ENCODE measurements around the gene UBE2V1.
"Not testable (repeated sequence)": the region's sequence is repeated elsewhere in the genome, so short reads cannot be mapped to it uniquely, and the experiment has no call there.

Gene UBE2V1

DNA sequence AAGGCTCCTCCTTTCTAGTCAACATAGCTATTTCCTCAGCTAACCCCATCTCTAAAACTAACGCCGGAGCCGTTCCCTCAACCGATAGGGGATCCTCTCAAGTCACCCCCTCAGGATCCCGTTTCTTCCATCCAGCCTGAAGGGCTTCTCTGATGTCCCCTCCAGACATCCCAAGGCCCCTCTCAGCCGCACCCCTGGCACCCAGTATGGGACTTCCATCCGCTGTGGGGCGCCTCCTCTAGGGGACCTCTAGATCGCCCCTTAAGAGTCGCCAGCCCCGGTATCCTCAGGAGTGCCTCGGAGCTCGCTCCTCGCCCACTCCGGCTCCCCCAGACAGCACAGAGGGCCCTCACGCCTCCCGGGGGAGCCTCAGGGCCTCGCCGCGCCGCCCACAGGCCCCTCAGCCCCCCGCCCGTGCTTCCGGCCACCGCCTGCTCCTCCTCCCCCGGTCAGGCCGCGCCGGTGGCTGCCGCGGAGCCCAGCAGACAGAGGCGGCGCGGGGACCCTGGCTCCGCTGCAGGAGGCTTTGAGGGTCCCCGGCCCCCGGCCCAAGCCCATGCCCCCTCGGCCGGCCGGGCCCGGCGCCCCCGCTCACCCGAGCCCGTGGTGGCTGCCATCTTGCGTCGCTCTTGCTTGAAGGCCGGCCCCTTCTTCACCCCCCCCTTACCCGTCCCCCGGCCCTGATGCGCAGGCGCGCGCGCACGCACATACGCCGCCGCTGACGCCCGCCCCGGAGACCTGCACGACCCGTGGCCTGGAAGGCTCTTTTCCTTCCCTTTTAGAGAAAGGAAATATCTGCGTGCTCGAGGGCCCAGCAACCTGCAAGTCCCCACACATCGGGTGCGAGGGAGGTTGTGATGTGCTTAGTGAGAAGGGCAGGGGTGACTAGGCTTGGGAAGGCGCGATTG is at the start of gene UBE2V1:
UBE2V1 (minus strand) TSS at position 639 of the 908 bp plus-strand sequence; CDS start at position 617, 22 bp downstream.
- Histone ChIP-seq H3K4me3 (ENCODE audit: low read length) (peak within 1 kb of the TSS; percentile 93), H3K4me1 (ENCODE audit: low read length) (peaks cover 41% of the 10 kb centered on the region), H3K9ac (ENCODE audit: low read length) (peak within 1 kb of the TSS; percentile 89), H3K27me3 (replicated peaks; ENCODE audit: insufficient read depth, low read length) (no peaks in the 10 kb centered on the region), H3K4me2 (ENCODE audit: low read depth, low read length) (peak within 1 kb of the TSS; percentile 96), H3K36me3 (replicated peaks; ENCODE audit: insufficient read depth, low read length) (no peaks in the 10 kb centered on the region), H3K27ac (ENCODE audit: low read length) (peak within 1 kb of the TSS; percentile 82), H3K79me2 (ENCODE audit: low read length) (peaks cover 75% of the 10 kb centered on the region), H3K9me2 (replicated peaks; ENCODE audit: insufficient read depth, low read length) (no peaks in the 10 kb centered on the region), H3F3A (ENCODE audit: insufficient read depth, low read length) (peaks cover 37% of the 10 kb centered on the region), H4K20me1 (ENCODE audit: insufficient read depth, low read length) (peaks cover 19% of the 10 kb centered on the region), H2AFZ (ENCODE audit: low read length) (peak within 1 kb of the TSS; percentile 80), H3K9me3 (replicated peaks; ENCODE audit: insufficient read depth, low read length) (no peaks in the 10 kb centered on the region)
- peak; percentile 89 for DNase-seq
- no peak for TF ChIP-seq EZH2 (optimal IDR thresholded peaks at IDR 0.05; ENCODE audit: low read depth, low read length)
- TF ChIP-seq, protein P1, sequence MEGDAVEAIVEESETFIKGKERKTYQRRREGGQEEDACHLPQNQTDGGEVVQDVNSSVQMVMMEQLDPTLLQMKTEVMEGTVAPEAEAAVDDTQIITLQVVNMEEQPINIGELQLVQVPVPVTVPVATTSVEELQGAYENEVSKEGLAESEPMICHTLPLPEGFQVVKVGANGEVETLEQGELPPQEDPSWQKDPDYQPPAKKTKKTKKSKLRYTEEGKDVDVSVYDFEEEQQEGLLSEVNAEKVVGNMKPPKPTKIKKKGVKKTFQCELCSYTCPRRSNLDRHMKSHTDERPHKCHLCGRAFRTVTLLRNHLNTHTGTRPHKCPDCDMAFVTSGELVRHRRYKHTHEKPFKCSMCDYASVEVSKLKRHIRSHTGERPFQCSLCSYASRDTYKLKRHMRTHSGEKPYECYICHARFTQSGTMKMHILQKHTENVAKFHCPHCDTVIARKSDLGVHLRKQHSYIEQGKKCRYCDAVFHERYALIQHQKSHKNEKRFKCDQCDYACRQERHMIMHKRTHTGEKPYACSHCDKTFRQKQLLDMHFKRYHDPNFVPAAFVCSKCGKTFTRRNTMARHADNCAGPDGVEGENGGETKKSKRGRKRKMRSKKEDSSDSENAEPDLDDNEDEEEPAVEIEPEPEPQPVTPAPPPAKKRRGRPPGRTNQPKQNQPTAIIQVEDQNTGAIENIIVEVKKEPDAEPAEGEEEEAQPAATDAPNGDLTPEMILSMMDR (IDR thresholded peaks at IDR 0.05; ENCODE audit: low read length) = peak; percentile 53
- TF ChIP-seq EZH2phosphoT487 (IDR thresholded peaks at IDR 0.05; ENCODE audit: low read length) = no peak

DNA sequence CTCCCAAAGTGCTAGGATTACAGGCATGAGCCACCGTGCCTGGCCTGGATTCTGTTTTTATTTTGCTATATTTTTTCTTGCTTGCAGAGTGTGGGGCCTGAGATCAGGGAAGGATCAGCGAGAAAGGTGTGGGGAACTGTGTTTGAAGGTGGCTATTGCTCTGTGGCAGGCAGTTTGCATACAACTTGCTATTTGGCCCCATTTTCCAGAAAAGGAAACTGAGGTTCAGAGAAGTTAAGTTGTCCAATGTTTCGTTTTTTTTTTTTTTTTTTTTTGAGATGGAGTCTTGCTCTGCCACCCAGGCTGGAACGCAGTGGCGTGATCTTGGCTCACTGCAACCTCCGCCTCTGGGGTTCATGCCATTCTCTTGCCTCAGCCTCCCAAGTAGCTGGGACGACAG is 48.5 kb upstream of the UBE2V1 start:
- not testable (repeated sequence) for H3K4me2 ChIP-seq (ENCODE audit: low read depth, low read length); H3K9me2 ChIP-seq (replicated peaks; ENCODE audit: insufficient read depth, low read length); H3K27ac ChIP-seq (ENCODE audit: low read length); DNase-seq; H3K9me3 ChIP-seq (replicated peaks; ENCODE audit: insufficient read depth, low read length); H3K4me3 ChIP-seq (ENCODE audit: low read length); H3K36me3 ChIP-seq (replicated peaks; ENCODE audit: insufficient read depth, low read length); H4K20me1 ChIP-seq (ENCODE audit: insufficient read depth, low read length); H3K4me1 ChIP-seq (ENCODE audit: low read length); H2AFZ ChIP-seq (ENCODE audit: low read length); H3K9ac ChIP-seq (ENCODE audit: low read length); H3K27me3 ChIP-seq (replicated peaks; ENCODE audit: insufficient read depth, low read length); H3F3A ChIP-seq (ENCODE audit: insufficient read depth, low read length); H3K79me2 ChIP-seq (ENCODE audit: low read length)

DNA sequence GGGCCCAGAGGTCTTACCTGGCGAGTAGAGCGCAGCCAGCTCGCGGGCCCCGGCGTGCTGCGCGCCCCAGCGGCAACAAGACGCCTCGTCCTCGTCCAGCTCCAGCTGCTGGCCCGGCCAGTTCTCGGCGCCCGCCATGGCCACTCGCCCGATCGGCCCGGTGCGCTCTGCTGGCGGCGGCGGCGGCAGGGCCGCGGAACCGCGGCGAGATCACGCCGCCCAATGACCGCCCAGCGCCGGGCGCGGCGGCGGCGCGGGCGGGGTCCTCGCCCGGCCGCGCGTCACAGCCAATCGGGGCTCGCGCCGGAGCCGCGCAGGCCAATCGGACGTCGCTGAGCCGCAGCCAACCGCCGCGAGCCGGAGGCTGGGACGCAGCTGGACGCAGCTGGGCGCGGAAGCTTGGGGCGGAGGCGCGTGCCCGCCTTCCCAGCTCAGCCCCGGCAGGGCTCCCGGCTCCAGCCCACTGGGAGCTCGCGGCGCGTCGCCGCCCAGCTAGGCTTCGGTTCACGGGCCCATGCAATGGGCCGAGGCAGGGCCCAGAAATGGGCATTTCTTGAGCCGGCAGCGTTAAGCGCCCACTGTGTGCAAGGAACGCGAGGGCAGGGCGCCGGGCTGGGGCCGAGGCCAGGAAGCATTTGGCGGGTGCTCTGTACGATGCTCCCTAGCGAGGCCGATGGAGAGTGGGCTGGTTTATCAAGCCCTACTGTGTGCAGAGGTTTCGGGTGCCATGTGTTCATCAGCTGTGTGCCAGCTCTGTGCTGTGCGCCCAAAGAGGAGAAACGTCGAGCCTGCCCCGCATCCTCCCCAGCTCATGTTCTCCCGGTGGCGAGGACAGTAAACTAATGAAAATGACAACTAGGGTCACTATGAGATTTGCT is 40.8 kb upstream of the UBE2V1 start, which contains the start of gene PEDS1:
PEDS1 (minus strand) TSS at position 224 of the 878 bp plus-strand sequence; CDS start at position 138, 86 bp downstream.
- Histone ChIP-seq H4K20me1 (ENCODE audit: insufficient read depth, low read length) (no peaks in the 10 kb centered on the region), H3K27me3 (replicated peaks; ENCODE audit: insufficient read depth, low read length) (0 out of 2 replicates have a peak, but pooled peaks cover 2% of the 10 kb centered on the region), H3K36me3 (replicated peaks; ENCODE audit: insufficient read depth, low read length) (no peaks in the 10 kb centered on the region), H2AFZ (ENCODE audit: low read length) (peak within 1 kb of the TSS; percentile 87), H3K27ac (ENCODE audit: low read length) (no peak within 1 kb of the TSS), H3K4me1 (ENCODE audit: low read length) (peaks cover 6% of the 10 kb centered on the region; the same call in 1 of the 2 replicates), H3F3A (ENCODE audit: insufficient read depth, low read length) (no peaks in the 10 kb centered on the region), H3K79me2 (ENCODE audit: low read length) (peaks cover 29% of the 10 kb centered on the region), H3K4me2 (ENCODE audit: low read depth, low read length) (peak within 1 kb of the TSS; percentile 95), H3K9ac (ENCODE audit: low read length) (peak within 1 kb of the TSS; percentile 78), H3K9me2 (replicated peaks; ENCODE audit: insufficient read depth, low read length) (no peaks in the 10 kb centered on the region), H3K4me3 (ENCODE audit: low read length) (peak within 1 kb of the TSS; percentile 96), H3K9me3 (replicated peaks; ENCODE audit: insufficient read depth, low read length) (no peaks in the 10 kb centered on the region)
- peak; percentile 90 for DNase-seq
- no peak for TF ChIP-seq EZH2phosphoT487 (IDR thresholded peaks at IDR 0.05; ENCODE audit: low read length)
- TF ChIP-seq, protein P1 (IDR thresholded peaks at IDR 0.05; ENCODE audit: low read length) = no peak
- no peak for TF ChIP-seq EZH2 (optimal IDR thresholded peaks at IDR 0.05; ENCODE audit: low read depth, low read length)
